Measurements from ENCODE around the gene MPRIP.

Gene MPRIP

GRCh38 chr17:17117923-17118322 lies 75.7 kb downstream of the MPRIP start (continued):
- TF ChIP-seq PATZ1 (CRISPR knock-in tag; IDR thresholded peaks at IDR 0.05; ENCODE audit: borderline replicate concordance) (no peak), PPARA (CRISPR knock-in tag; IDR thresholded peaks at IDR 0.05; ENCODE audit: borderline replicate concordance) (no peak)

DNA sequence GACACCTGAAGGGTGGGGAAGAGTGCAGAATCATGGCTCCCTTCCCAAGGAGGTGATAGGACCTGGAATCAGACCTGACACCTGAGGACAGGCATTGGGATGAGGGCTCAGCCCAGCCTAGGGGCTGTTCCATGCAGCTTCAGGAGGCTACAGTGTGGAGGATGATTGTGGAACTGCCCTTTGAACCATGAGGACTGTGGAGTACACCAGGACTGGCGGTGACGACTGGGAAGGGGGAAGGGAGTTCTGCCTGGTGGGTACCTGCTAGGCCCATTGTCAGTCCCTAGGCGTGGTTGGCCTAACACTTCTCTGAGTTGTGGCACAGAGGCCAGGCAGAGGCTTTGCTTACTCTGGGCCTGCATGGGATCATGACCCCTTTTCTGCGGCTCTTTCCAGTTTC lies 76.1 kb downstream of the MPRIP start:
- no peak for TF ChIP-seq ZNF8 (CRISPR knock-in tag; IDR thresholded peaks at IDR 0.05)
- no peak for TF ChIP-seq PPARA (CRISPR knock-in tag; IDR thresholded peaks at IDR 0.05; ENCODE audit: borderline replicate concordance)
- TF ChIP-seq ZNF565 (CRISPR knock-in tag; conservative IDR thresholded peaks at IDR 0.05; ENCODE audit: low read depth) = no peak
- no peak for TF ChIP-seq POU6F1 (CRISPR knock-in tag; IDR thresholded peaks at IDR 0.05; ENCODE audit: borderline replicate concordance, low read depth)
- TF ChIP-seq SNAI2 (CRISPR knock-in tag; IDR thresholded peaks at IDR 0.05) = no peak
- TF ChIP-seq RARB (CRISPR knock-in tag; IDR thresholded peaks at IDR 0.05) = no peak
- TF ChIP-seq, protein P1, sequence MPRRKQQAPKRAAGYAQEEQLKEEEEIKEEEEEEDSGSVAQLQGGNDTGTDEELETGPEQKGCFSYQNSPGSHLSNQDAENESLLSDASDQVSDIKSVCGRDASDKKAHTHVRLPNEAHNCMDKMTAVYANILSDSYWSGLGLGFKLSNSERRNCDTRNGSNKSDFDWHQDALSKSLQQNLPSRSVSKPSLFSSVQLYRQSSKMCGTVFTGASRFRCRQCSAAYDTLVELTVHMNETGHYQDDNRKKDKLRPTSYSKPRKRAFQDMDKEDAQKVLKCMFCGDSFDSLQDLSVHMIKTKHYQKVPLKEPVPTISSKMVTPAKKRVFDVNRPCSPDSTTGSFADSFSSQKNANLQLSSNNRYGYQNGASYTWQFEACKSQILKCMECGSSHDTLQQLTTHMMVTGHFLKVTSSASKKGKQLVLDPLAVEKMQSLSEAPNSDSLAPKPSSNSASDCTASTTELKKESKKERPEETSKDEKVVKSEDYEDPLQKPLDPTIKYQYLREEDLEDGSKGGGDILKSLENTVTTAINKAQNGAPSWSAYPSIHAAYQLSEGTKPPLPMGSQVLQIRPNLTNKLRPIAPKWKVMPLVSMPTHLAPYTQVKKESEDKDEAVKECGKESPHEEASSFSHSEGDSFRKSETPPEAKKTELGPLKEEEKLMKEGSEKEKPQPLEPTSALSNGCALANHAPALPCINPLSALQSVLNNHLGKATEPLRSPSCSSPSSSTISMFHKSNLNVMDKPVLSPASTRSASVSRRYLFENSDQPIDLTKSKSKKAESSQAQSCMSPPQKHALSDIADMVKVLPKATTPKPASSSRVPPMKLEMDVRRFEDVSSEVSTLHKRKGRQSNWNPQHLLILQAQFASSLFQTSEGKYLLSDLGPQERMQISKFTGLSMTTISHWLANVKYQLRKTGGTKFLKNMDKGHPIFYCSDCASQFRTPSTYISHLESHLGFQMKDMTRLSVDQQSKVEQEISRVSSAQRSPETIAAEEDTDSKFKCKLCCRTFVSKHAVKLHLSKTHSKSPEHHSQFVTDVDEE (CRISPR knock-in tag; IDR thresholded peaks at IDR 0.05) = no peak
- TF ChIP-seq, protein P2, sequence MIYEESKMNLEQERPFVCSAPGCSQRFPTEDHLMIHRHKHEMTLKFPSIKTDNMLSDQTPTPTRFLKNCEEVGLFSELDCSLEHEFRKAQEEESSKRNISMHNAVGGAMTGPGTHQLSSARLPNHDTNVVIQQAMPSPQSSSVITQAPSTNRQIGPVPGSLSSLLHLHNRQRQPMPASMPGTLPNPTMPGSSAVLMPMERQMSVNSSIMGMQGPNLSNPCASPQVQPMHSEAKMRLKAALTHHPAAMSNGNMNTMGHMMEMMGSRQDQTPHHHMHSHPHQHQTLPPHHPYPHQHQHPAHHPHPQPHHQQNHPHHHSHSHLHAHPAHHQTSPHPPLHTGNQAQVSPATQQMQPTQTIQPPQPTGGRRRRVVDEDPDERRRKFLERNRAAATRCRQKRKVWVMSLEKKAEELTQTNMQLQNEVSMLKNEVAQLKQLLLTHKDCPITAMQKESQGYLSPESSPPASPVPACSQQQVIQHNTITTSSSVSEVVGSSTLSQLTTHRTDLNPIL (CRISPR knock-in tag; IDR thresholded peaks at IDR 0.05; ENCODE audit: low read depth) = no peak
- no peak for TF ChIP-seq ESRRG (CRISPR knock-in tag; IDR thresholded peaks at IDR 0.05)
- no peak for TF ChIP-seq ZFP3 (CRISPR knock-in tag; IDR thresholded peaks at IDR 0.05)
- no peak for TF ChIP-seq ZC3H10 (CRISPR knock-in tag; IDR thresholded peaks at IDR 0.05)
- TF ChIP-seq OSR1 (CRISPR knock-in tag; IDR thresholded peaks at IDR 0.05) = no peak
- TF ChIP-seq ZNF70 (CRISPR knock-in tag; IDR thresholded peaks at IDR 0.05) = no peak
- TF ChIP-seq ISL1 (CRISPR knock-in tag; IDR thresholded peaks at IDR 0.05) = no peak
- no peak for TF ChIP-seq GLIS3 (CRISPR knock-in tag; IDR thresholded peaks at IDR 0.05)
- no peak for TF ChIP-seq CSRNP3 (CRISPR knock-in tag; IDR thresholded peaks at IDR 0.05)
- no peak for TF ChIP-seq TCF4 (CRISPR knock-in tag; IDR thresholded peaks at IDR 0.05; ENCODE audit: borderline replicate concordance)
- no peak for TF ChIP-seq ZFP30 (CRISPR knock-in tag; IDR thresholded peaks at IDR 0.05)
- no peak for TF ChIP-seq PATZ1 (CRISPR knock-in tag; IDR thresholded peaks at IDR 0.05; ENCODE audit: borderline replicate concordance)
- no peak for TF ChIP-seq ARNTL (CRISPR knock-in tag; IDR thresholded peaks at IDR 0.05; ENCODE audit: borderline replicate concordance, low read depth)
- ATAC-seq = no peak

DNA sequence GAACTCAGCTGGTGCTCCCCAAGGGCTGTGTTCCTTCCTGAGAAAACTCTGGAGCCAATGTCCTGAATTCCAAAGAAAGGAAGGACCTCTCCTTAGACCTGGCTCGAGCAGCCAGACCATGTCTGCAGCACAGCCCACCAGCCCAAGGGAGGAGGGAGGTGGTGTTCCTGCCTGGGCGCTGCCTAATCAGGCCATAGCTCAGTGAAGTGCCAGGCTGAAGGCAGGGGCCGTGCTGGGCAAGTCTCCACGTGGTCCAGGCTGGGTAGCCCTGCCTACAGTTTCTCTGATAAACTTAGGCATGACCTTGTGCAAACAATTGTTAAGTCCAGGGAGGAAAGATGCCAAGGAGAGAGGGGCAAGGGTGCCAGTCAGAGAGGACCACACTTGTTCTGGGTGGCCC lies 76.8 kb downstream of the MPRIP start:
- no peak for ATAC-seq
- TF ChIP-seq SNAI2 (CRISPR knock-in tag; IDR thresholded peaks at IDR 0.05) (no peak), PATZ1 (CRISPR knock-in tag; IDR thresholded peaks at IDR 0.05; ENCODE audit: borderline replicate concordance) (no peak), ZC3H10 (CRISPR knock-in tag; IDR thresholded peaks at IDR 0.05) (no peak), RARB (CRISPR knock-in tag; IDR thresholded peaks at IDR 0.05) (no peak), OSR1 (CRISPR knock-in tag; IDR thresholded peaks at IDR 0.05) (no peak), CSDC2 (CRISPR knock-in tag; IDR thresholded peaks at IDR 0.05) (no peak), POU6F1 (CRISPR knock-in tag; IDR thresholded peaks at IDR 0.05; ENCODE audit: borderline replicate concordance, low read depth) (no peak), TCF4 (CRISPR knock-in tag; IDR thresholded peaks at IDR 0.05; ENCODE audit: borderline replicate concordance) (no peak), BACH2 (CRISPR knock-in tag; IDR thresholded peaks at IDR 0.05; ENCODE audit: borderline replicate concordance) (no peak)

All from SK-N-SH treated with all-trans-retinoic acid at 6 μM for 48 hours (cell line).